Neural progenitor cell (in vitro differentiated cells): ENCODE measurements around the gene FILIP1. TPM values are rescaled to one million over a fixed set of nuclear protein-coding genes. Genes with fewer than 3 reads are reported as not detected.

Experiments
- DNase-seq: peaks from one replicate; pipeline ENCODE4 v3.0.0-alpha.2; 2016; ENCODE audit warnings: low spot score
- H2AFZ ChIP-seq: fragments of 200-600 bp; sonication (generic); replicated peaks from 2 replicates; pipeline ENCODE4 v1.6.1; 2016; ENCODE audit warnings: antibody characterized with exemption
- H3F3A ChIP-seq: fragments of 200-600 bp; sonication (generic); 2 replicates; pipeline ENCODE4 v1.6.1; 2016; ENCODE audit warnings: antibody characterized with exemption, low read depth
- H3K27ac ChIP-seq: fragments of 200-600 bp; sonication (generic); 2 replicates; pipeline ENCODE4 v1.5.1; 2016; ENCODE audit warnings: mild to moderate bottlenecking
- H3K27me3 ChIP-seq: fragments of 200-600 bp; sonication (generic); 2 replicates; pipeline ENCODE4 v1.6.1; 2016; ENCODE audit warnings: mild to moderate bottlenecking, moderate library complexity
- H3K36me3 ChIP-seq: fragments of 200-600 bp; sonication (generic); 2 replicates; pipeline ENCODE4 v1.5.1; 2016
- H3K4me1 ChIP-seq: fragments of 200-600 bp; sonication (generic); 2 replicates; pipeline ENCODE4 v1.6.1; 2016; ENCODE audit warnings: mixed run types
- H3K4me2 ChIP-seq: fragments of 200-600 bp; sonication (generic); 2 replicates; pipeline ENCODE4 v1.6.1; 2016
- H3K4me3 ChIP-seq: fragments of 200-600 bp; sonication (generic); 2 replicates; pipeline ENCODE4 v1.5.1; 2016
- H3K79me2 ChIP-seq: fragments of 200-600 bp; sonication (generic); 2 replicates; pipeline ENCODE4 v1.6.1; 2016; ENCODE audit warnings: low read depth
- H3K9ac ChIP-seq: fragments of 200-600 bp; sonication (generic); 2 replicates; pipeline ENCODE4 v1.6.1; 2016
- H3K9me3 ChIP-seq: fragments of 200-600 bp; sonication (generic); 2 replicates; pipeline ENCODE4 v1.5.1; 2016; ENCODE audit warnings: low read depth
- H4K20me1 ChIP-seq: fragments of 200-600 bp; sonication (generic); 2 replicates; pipeline ENCODE4 v1.6.1; 2016; ENCODE audit warnings: low read depth
- H3K27ac Mint-ChIP-seq: 3 replicates; pipeline ENCODE4 v1.8.0; 2021; ENCODE audit warnings: mixed read lengths
- H3K27me3 Mint-ChIP-seq: 2 replicates; pipeline ENCODE4 v1.8.0; 2022; ENCODE audit warnings: low read depth, mild to moderate bottlenecking, inconsistent platforms, moderate library complexity, mixed read lengths; ENCODE audit not compliant: insufficient read depth
- H3K36me3 Mint-ChIP-seq: 3 replicates; pipeline ENCODE4 v1.8.0; 2021; ENCODE audit warnings: mixed read lengths
- H3K4me1 Mint-ChIP-seq: 3 replicates; pipeline ENCODE4 v1.8.0; 2021; ENCODE audit warnings: mixed read lengths
- H3K4me3 Mint-ChIP-seq: 3 replicates; pipeline ENCODE4 v1.8.0; 2021; ENCODE audit warnings: mild to moderate bottlenecking, moderate library complexity, mixed read lengths
- H3K9me3 Mint-ChIP-seq: 3 replicates; pipeline ENCODE4 v1.8.0; 2020; ENCODE audit warnings: mixed read lengths
- CTCF ChIP-seq: fragments of 200-600 bp; sonication (generic); IDR thresholded peaks from 2 replicates; pipeline ENCODE4 v1.5.1; 2017; ENCODE audit warnings: antibody characterized with exemption, mild to moderate bottlenecking
- EZH2 ChIP-seq: fragments of 200-600 bp; sonication (generic); IDR thresholded peaks from 2 replicates; pipeline ENCODE4 v1.6.1; 2017; ENCODE audit warnings: antibody characterized with exemption, mild to moderate bottlenecking, moderate library complexity
- EZH2phosphoT487 ChIP-seq: fragments of 200-600 bp; sonication (generic); IDR thresholded peaks from 2 replicates; pipeline ENCODE4 v1.6.1; 2017; ENCODE audit warnings: antibody characterized with exemption
- total RNA-seq: library from RNA; depleted of rRNA; stranded (reverse); fragments of >200 nt; gene quantifications from 2 replicates; pipeline ENCODE4 v1.2.3, GENCODE V29; 2015; ENCODE audit warnings: low replicate concordance

Gene FILIP1
- total RNA-seq, 1 donor from 2014 or later, result 22.6 TPM

GRCh38 chr6:75397656-75398465, 95.7 kb downstream of the FILIP1 start:
- no peak overlapping the region for H2AFZ ChIP-seq
- H3K4me3 ChIP-seq, result no peak overlapping the region
- H3K9me3 ChIP-seq, result no peaks in the 10 kb centered on the region
- H3K9ac ChIP-seq, result no peak overlapping the region
- H3K27me3 ChIP-seq, result no peaks in the 10 kb centered on the region
- no peak overlapping the region for H3K4me2 ChIP-seq
- Mint-ChIP-seq H3K27me3 (peaks cover 3% of the 10 kb centered on the region), H3K9me3 (no peaks in the 10 kb centered on the region), H3K4me1 (peaks cover 6% of the 10 kb centered on the region), H3K4me3 (no peak overlapping the region), H3K36me3 (no peaks in the 10 kb centered on the region), H3K27ac (no peak overlapping the region)
- no peaks in the 10 kb centered on the region for H3F3A ChIP-seq
- H4K20me1 ChIP-seq, result no peaks in the 10 kb centered on the region
- no peaks in the 10 kb centered on the region for H3K36me3 ChIP-seq
- H3K27ac ChIP-seq, result no peak overlapping the region
- no peak for DNase-seq
- no peaks in the 10 kb centered on the region for H3K79me2 ChIP-seq
- peaks cover 15% of the 10 kb centered on the region for H3K4me1 ChIP-seq
- TF ChIP-seq EZH2phosphoT487, result no peak
- TF ChIP-seq EZH2, result no peak

GRCh38 chr6:75397171-75397570, 96.4 kb downstream of the FILIP1 start:
- Mint-ChIP-seq H3K36me3 (no peaks in the 10 kb centered on the region), H3K9me3 (no peaks in the 10 kb centered on the region), H3K27ac (no peak overlapping the region), H3K4me3 (no peak overlapping the region), H3K27me3 (peaks cover 3% of the 10 kb centered on the region), H3K4me1 (peaks cover 4% of the 10 kb centered on the region)
- no peaks in the 10 kb centered on the region for H3K9me3 ChIP-seq
- no peak overlapping the region for H3K4me3 ChIP-seq
- H3K27me3 ChIP-seq, result no peaks in the 10 kb centered on the region
- no peaks in the 10 kb centered on the region for H3F3A ChIP-seq
- no peak overlapping the region for H3K9ac ChIP-seq
- no peaks in the 10 kb centered on the region for H3K36me3 ChIP-seq
- H3K79me2 ChIP-seq, result no peaks in the 10 kb centered on the region
- H4K20me1 ChIP-seq, result no peaks in the 10 kb centered on the region
- DNase-seq, result no peak
- H3K4me2 ChIP-seq, result no peak overlapping the region
- no peak overlapping the region for H3K27ac ChIP-seq
- H3K4me1 ChIP-seq, result peaks cover 10% of the 10 kb centered on the region
- H2AFZ ChIP-seq, result no peak overlapping the region
- no peak for TF ChIP-seq CTCF
- TF ChIP-seq EZH2, result no peak
- TF ChIP-seq EZH2phosphoT487, result no peak

- H3K4me1 Mint-ChIP-seq, result peaks cover 2% of the 10 kb centered on the region
Measured at GRCh38 chr6:75396005-75396800, 97.4 kb downstream of the FILIP1 start.

More at GRCh38 chr6:75396005-75396800, 97.4 kb downstream of the FILIP1 start:
- no peak for TF ChIP-seq CTCF
- no peak for TF ChIP-seq EZH2
- H3K36me3 Mint-ChIP-seq, result no peaks in the 10 kb centered on the region
- no peak overlapping the region for H3K4me3 Mint-ChIP-seq
- Histone ChIP-seq H3K79me2 (no peaks in the 10 kb centered on the region), H2AFZ (no peak overlapping the region), H3K27ac (no peak overlapping the region), H3K4me2 (no peak overlapping the region), H3K9ac (no peak overlapping the region), H3K9me3 (no peaks in the 10 kb centered on the region), H3K27me3 (no peaks in the 10 kb centered on the region), H3K4me1 (peaks cover 8% of the 10 kb centered on the region), H3K36me3 (no peaks in the 10 kb centered on the region), H4K20me1 (no peaks in the 10 kb centered on the region), H3K4me3 (no peak overlapping the region), H3F3A (no peaks in the 10 kb centered on the region)
- peaks cover 3% of the 10 kb centered on the region for H3K27me3 Mint-ChIP-seq
- no peak for DNase-seq
- no peaks in the 10 kb centered on the region for H3K9me3 Mint-ChIP-seq
- H3K27ac Mint-ChIP-seq, result no peak overlapping the region
